GM21717 (cell line): ENCODE data around the gene CETP.
"Not testable (repeated sequence)": the region's sequence is repeated elsewhere in the genome, so short reads cannot be mapped to it uniquely, and the experiment has no call there.

Source experiments
- ATAC-seq: cut with Tn5 transposase; IDR thresholded peaks from one replicate; pipeline ENCODE4 v1.9.1; 2021; ENCODE audit warnings: mild to moderate bottlenecking, moderate library complexity; ENCODE audit not compliant: unreplicated experiment

CETP gene

DNA sequence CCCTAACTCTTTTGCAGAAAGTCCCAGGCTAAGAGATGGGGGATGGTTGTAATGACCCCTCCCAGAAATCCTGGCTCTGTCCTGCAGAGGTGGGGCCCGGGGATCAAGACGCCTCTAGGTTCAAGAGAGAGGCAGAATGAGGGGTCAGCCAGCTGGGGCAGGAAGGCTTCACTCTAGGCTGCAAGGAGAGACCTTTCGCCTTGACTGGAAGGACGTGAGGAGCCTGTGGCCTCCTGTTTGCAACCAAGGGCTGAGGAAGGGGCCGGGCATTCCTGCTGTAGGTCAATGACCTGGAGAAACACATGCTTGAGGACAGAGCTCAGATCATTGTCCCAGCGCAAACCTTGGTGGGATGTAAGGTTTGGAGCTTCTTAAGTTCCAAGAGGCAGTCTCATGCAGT lies 8.7 kb upstream of the CETP start:
- ATAC-seq = no peak

DNA sequence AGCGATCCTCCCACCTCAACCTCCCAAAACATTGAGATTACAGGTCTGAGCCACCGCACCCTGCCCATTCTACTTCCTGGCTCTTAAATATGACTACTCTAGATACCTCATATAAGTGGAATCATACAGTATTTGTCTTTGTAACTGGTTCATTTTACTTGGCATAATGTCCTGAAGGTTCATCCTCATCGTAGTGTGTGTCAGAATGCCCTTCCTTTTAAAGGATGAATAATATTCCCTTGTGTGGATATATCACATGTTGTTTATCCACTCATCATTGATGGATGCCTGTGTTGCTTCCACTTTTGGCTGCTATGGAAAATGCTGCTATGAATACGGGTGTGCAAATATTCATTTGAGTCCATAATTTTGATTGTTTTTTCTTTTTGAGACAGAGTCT lies 5.7 kb upstream of the CETP start:
- ATAC-seq = no peak

DNA sequence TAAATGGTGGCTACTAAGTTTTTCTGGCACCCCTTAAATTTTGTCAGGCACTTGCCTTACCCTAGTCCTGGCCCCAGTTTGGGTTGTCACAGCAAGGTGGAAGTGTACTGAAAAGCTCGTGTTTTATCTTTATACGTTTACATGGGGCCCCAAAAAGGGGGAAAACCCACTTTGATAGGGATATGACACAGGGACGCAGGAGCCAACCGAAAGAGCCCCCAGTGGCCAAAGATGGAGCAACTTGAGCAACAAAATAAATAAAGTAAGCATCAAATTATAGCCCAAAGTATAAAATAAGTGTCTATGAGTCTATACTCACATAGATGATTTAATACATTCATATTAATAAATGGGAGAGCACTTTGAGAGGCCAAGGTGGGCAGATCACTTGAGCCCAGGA lies 5.0 kb upstream of the CETP start:
- no peak for ATAC-seq

DNA sequence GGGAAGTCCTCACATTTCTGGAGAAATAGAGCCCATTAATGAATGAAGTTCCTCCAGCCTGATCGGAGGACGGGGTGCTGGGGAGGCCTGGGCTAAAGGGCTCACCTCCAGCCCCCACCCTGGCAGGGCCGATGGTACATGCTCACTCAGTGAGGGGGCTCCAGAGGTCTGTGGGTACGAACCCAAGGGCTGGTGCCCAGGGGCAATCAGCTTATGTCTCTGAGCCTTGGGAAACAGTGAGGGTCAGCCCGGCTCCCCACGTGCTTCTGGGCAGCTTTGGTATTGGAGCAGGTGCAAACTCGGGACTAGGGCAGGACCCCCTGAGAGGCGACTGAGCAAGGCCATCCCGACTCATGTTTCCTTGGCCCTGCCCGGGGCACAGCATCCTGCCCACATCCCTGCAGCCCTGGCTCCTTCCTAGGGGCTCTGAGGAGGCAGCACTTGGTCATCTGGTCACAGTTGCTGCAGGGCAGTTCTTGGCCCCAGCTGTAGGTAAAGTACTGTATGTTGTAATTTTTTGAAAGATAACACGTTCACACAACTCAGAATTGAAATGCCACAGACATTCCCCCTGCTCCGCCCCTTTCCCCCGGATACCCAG lies 969 bp upstream of the CETP start:
- no peak for ATAC-seq

DNA sequence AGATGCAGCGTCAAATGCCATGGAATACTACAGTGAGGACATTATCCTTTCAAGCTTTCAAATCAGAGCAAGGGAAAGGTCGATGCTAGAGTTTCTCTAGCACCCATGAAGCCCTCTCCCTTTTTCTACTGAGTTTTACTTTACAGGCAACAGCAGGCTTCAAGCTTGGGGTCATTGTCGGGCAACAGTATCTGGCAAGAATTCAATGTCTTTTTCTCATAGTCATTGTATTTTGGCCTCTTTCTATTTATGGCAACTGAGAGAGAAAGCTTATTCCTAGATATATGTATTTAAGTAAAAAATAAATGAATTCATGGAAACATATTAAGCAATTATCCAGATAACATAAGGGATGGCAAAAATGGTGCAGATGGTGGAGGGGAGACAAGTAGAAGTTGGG lies 364 bp upstream of the CETP start:
- ATAC-seq = no peak

DNA sequence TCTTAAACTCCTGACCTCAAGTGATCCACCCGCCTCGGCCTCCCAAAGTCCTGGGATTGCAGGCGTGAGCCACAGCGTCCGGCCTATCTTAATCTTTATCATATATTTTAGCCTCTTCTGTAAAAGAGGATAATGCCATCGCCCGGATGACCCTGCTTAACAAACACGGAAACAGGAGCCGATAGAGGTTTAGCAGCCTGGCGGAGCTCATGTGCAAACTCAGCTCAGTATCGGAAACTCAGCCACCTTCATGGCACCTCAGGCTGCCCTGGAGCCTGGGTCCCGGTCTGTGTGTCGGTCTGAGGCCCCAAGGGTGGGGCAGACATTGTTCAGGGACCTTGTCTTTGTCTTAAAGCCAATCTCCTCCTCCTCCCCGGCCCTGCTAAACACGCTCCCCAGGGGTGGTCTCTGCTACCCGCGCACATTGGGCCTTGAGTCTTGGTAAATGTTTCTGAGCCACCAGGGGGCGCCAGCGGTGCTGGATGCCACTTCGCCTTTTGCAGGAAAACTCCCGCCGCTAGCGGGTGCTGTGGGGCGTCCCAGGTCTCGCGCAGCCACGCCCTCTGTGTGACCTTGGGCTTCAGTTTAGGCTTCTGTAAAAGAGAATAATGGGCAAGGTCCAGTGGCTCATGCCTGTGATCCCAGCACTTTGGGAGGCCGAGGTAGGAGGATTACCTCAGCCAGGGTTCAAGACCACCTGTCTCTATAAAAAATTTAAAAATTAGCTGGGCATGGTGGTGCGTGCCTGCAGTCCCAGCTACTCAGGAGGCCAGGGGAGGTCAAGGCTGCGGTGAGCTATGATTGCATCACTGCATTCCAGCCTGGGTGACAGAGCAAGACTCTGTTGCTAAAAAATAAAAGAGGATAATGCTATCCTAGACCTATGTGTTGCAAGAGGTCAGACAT lies 2.7 kb downstream of the CETP start:
- ATAC-seq = peak; percentile 73

DNA sequence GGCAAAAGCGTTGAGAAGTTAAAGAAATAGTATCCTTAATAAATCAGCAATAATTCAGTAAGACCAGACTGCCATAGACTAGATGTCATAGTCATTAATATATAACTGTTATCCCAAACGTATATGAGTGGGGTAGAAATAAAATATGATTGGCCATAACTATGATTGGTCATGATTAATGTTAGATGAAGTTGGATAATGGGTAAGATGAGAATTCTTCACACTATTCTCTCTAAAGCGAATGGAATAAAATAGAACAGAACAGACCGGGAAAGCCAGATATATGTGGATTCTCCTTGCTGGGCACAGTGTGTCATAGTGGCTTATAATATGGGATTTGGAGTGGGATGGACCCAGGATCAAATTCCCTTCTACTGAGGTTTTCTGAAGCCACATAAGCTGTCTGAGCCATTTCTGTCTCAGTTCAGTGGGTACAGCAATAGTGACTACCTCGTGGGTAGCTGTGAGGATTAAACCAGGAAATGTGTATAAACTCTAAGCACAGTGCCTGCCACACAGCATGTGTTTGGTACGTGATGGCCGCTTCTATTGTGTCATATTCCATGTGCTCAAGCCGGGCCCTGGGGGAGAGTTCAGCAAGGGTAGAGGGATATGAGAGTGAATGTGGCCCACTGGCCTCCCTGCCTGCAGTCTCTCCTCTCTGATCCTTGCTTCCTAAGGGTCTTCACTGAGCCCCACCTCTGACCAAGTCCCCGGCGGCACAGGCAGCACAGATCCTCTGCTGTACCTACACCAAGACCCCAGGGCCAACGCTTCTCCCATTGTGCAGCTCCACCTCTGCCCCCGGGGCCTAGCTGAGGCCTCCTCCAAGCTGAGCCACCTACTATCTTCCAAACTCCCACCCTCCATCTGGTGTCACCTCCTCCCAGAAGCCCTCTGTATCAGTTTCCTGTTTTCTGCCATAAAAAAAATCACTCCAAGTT lies 3.7 kb downstream of the CETP start:
- no peak for ATAC-seq

DNA sequence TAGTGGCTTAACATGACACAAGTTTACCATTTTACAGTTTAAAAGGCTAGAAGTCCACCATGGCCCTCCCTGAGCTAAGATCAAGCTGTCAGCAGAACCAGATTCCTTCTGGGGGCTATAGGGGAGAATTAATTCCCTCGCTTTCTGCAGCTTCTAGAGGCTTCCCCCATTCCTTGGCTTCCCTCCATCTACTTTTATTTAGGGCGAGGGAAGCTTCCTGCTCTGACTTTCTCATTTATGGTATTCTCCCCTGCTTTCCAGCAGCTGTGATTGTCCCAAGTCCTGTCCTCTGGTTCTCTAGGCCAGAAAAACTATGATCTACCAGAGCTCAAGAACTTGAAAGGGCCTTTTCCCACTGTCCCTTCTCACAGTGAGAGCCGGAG lies 4.3 kb downstream of the CETP start:
- ATAC-seq = no peak

DNA sequence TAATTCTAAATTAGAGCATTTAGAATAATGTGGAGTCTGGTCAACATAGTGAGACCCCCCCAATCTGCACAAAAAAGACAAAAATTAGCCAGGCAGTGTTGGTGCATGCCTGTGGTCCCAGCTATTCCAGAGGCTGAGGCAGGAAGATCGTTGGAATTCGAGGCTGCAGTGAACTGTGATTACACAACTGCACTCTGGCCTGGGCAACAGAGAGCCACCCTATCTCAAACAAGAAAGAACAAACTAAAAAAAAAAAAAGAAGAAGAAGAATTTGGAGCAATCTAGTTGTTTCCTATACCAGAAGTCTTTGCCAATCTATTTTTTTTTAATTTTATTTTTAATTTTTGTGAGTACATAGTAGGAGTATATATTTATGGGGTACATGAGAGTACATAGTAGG lies 6.0 kb downstream of the CETP start:
- no peak for ATAC-seq

DNA sequence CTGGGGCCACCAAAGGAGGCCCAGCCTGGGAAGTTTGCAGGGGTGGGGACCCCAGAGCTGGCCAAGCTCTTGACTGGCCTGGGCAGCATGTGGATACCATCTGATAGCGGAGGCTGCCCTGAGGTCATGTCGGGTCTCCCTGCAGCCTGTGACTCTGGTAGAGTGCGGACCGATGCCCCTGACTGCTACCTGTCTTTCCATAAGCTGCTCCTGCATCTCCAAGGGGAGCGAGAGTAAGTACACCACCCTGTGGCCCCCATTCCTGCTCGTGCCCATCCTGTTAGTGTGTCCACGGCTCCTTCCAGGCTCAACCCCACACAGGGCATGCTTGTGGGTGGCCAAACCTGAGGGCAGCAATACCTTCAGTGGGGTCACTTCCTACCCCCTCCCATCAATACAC lies 8.0 kb downstream of the CETP start:
- ATAC-seq = no peak

DNA sequence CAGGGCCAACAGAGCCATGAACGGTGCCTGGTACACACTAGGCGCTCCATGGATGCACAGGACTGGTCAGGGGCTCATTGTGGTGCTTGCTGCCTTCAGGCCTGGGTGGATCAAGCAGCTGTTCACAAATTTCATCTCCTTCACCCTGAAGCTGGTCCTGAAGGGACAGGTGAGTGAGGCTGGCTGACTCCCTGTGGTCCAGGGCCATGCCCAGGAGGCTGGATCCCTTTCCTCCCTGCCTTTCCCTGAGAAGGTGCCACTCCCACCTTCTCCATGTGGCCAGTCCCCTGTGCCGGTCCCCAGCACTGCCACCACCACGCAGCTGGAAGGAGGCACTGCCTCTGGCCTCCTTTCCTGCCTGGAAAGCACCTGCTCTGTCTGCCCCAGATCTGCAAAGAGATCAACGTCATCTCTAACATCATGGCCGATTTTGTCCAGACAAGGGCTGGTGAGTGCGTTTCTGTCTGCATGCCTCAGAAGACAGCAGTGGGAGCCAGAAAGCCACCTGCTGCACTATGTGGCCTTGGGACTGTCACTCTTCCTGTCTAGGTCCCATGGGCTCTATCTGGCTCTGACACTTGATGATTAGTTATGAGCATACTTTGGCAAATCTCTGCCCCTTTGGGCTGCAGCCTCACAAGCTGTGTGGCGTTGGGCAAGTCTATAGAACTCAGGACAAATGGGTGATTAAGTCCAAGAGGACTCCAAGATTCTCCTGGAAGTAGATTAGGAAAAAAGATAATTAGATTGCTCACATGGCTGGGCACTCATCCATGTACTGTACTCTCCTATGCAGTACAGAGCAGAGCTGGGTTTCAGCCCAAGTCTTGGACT lies 9.4 kb downstream of the CETP start:
- peak; percentile 57 for ATAC-seq

DNA sequence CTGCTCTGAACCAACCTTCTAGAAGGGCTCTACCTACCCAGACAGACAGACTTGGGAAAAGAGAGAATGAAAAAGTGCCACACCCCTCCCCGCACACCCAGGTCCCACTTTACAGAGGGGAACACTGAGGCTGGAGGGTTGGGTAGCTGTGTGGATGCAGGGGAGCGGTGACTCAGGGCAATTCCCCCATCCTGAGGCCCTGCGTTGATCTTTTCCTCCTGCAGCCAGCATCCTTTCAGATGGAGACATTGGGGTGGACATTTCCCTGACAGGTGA lies 10.0 kb downstream of the CETP start:
- no peak for ATAC-seq

DNA sequence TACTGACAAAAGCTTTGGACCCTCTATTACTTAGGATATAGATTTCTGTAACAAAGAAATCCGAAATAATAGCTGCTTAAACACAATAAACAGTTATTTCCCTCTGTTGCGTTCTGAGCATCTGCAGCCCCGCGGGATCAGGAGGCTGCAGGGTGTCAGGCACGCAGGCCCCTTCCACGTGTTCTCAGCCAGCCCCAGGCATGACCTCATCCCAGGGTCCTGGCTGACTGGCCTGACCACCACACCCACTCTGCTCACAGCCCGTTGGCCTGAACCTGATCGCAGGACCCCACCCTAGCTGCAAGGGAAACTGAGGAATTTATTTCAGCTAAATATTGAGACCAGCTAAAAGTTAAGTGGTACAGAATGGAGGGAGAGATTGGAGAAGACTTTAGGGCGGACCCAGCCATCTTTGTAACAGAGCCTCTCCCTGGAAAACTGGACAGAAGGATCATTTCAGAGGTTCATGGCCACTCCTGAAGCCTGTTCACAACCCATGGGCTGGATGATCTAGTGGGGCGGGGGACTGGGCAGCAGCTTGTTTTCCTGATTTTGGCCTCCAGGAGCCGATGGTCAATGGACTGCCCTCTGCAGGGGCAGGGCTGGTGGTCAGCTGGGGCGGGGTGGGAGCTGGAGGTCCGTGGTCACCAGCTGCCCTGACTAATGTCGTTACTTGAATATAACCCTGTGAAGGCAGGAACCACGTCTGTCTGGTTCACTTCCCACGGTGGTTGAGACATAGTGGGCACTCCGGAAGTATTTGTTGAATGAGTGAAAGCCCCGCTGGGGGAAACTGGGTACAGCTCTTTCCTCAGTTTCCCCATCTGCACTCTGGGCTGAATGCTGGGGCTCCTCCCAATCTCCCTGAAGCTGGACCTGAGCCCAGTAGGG lies 10.9 kb downstream of the CETP start:
- no peak for ATAC-seq

DNA sequence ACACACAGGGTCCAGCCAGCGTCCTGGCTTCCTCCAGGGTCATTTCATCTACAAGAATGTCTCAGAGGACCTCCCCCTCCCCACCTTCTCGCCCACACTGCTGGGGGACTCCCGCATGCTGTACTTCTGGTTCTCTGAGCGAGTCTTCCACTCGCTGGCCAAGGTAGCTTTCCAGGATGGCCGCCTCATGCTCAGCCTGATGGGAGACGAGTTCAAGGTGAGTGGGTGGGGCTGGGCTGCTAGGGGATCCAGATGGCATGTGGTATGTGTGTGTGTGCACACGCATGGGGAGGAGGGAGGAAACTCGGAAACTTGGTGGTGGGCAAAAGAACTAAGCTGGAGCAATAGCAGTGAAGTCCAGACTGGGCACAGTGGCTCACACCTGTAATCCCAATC lies 11.5 kb downstream of the CETP start:
- no peak for ATAC-seq

DNA sequence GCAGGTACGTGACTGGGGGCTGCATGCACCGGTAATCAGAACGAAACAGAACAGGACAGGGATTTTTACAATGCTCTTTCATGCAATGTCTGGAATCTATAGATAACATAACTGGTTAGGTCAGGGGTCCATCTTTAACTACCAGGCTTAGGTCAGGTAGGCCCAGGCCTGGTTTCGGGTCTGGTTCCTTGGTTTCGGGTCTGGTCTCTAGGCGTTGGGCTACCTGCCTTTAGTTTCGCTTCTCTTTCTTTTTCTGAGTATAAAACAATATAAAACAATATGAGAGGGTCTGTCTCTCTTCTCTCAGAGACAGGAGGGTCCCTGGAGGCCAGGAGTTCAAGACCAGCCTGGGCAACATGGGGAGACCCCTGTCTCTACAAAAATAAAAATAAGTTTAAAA lies 12.1 kb downstream of the CETP start:
- ATAC-seq = not testable (repeated sequence)

DNA sequence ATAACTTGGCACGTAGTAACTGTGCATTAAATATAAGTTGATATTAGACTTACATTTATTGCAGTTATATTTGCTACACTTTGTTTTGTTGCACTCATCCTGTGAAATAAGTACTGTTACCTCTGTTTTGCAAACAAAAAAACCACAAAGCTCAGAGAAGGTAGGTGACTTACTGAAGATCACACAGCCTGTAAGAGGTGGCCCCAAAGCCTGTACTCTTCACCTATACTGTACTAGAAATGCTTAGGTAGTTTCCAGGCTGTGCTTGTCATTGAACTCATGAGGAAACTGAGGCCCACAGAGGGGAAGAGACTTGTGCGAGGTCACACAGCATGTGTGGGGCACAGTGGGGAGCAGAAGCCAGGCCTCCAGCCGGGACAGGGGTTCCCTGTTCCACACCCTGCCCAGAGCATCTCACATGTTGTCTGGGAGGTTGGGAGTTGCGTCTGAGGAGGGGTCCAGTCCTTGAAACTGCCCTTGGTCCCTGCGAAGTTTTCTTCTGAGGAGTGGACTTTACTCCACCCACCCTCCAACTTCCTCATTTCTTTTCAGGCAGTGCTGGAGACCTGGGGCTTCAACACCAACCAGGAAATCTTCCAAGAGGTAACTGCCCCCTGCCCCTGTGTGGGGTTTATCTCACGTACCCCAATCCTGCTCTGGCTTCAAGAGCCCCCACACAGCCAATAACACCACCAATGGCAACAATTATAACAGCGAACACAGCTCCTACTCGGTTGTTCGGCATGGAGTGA lies 13.0 kb downstream of the CETP start:
- no peak for ATAC-seq

DNA sequence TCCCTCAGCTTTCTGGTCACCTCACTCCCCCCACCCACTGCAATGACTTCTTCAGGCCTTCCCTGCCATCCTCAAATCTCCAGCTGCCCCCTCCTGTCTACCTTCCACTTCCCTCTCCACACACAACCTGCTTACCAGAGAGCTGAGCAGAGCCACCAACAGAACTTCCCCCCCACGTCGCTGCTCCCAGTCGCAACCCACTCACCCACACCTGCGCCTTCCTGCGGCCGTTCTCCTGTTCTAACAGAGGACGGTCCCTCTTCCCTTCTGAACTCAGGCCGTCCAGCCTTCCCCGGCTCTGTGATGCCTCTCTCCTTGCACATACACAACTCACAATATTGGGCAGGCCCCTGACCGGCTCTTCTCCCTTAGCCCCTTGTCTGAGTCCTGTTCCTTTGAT lies 14.0 kb downstream of the CETP start:
- no peak for ATAC-seq

DNA sequence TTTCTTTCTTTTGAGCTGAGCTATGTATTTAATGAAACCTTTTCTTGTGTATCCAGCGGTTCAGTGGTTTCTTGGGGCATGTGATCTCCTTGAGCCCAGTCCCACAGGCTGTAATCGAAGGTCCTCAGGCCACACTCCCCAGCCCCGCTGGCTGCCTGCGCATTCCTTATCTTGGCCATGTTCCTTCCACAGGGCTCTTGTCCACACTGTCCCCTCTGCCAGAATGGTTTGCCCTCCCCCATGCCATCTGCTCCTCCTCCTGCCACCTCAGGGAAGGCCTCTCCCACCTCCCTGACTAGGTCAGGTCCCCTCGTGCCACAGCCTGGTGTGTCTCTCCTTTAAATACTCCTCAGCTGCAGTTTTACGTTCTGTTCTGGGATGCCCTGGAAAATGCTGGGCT lies 15.5 kb downstream of the CETP start:
- no peak for ATAC-seq

DNA sequence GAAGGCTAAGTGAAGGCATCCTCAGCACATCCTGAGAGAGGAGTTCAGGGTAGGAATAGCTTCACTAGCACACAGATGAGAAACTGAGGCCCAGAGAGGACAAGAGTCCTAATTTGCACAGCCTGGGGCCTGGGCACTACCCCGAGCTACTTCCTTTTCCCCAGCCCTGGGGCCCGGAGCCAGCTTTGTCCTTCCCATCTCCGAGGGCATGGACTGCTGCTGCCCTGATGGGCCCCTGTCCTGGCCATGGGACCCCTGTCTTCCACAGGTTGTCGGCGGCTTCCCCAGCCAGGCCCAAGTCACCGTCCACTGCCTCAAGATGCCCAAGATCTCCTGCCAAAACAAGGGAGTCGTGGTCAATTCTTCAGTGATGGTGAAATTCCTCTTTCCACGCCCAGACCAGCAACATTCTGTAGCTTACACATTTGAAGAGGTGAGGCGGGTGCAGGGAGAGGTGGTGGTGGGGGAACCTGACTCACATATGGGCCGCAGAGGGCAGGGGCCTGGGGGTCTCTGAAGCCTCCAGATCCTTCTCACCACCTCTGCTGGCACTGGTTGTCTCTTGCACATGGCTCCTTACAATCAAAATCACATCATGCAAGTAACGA lies 16.2 kb downstream of the CETP start:
- ATAC-seq = no peak
